DMS153 (cell line): ENCODE measurements around the gene RPTOR.

Source experiments
- DNase-seq: peaks from one replicate; lab custom pipeline; 2025; lab: John Stamatoyannopoulos, UW

The RPTOR gene

DNA sequence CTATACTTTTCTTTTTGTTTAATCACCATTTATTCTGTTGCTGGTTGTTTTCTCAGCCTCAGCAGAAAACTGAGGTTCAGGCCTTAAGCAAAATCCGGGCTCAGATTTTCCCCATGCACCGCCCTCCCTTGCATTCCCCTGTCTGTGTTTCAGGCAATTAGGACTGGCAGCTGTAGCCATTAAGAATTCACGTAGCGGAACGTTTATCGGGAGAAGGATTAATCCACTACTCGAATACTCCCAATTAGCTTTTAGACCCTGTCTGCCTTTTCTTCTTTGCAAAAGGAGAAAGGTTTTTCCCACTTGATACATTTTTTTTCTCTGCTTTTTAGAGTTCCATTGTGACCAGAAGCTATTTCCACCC lies 173.1 kb downstream of the RPTOR start:
- DNase-seq = no peak

- DNase-seq = no peak
Observed at GRCh38 chr17:80718428-80718827, 173.8 kb downstream of the RPTOR start.

DNA sequence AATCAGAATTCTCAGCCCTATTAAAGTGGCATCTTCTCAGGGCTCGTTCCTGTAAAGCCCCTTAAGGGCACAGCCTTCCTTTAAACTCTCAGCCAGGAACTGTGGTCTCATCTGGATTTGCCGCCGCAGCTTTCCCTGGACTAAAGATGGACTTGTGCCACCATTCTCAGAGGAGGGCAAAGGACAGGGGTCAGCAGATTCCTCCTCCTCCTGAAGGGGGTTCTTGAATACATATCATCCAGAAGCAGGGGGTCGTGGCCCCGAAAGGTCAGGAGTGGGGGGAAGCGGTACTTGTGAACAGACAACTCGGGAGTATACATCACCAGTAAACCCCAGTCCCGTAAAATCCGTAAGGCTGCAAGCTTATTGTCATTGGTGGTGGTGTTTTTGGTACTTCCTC lies 174.8 kb downstream of the RPTOR start:
- no peak for DNase-seq

DNA sequence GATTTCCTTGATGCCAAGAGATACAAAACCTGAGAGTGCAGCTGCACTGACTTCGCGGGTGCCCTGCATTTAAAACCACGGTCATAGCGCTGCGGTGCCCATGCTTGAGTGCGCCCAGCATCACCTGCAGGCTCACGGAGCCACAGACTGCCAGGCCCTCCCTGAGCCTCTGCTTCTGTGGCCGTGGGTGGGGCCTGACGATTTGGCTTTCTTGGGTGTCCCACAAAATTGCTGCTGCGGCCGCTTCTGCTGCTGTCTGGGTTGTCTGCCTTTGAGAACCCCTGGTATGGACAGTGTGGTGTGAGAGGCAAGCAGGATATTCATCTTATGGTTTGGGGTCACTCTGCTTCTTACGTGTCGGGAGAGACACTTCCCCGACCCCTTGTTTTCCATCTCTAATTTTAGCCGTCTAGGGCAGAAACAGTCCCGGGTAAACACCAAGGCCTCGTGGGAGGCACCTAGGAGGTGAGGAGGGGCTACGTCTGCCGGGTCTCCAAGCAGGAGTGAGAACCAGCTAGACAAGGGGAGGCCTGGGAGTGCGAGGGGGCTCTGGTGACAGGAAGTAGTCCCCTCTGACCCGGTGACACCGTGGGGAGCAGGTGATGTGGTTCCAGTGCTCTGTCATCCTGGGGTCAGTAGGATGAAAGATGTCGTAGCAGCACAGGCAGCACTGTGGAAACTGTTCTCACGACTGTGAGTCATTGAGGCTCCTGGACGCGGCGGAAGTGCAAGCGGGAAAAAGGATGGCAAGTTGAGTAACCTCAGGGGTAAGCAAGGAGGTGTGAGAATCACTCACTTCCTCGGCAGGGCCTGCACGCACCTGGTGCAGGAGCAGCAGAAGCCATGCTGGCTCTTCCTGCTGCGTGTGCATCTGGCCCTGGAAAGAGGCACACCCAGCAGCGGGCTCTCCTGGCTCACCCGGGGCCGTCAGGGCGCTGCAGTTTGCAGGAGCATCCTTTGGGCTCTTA lies 176.3 kb downstream of the RPTOR start:
- peak; percentile 52 for DNase-seq

DNA sequence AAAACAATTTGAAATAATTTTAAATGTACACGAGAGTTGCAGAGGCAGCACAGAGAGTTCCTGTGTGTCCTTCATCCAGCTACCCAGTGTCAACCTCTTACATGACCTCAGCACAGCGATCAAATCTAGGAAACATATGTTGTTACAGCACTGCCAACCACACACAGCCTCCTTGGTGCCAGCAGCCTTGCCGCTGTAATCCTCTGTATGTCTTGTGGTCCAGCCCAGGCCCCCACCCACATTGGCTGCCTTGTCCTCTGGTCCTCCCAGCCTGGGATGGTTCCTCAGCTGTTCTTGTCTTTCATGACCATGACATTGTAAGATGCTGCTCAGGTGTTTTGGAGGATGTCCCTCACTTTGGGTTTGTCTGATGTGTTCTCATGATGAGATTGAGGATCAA lies 178.0 kb downstream of the RPTOR start:
- DNase-seq = no peak

DNA sequence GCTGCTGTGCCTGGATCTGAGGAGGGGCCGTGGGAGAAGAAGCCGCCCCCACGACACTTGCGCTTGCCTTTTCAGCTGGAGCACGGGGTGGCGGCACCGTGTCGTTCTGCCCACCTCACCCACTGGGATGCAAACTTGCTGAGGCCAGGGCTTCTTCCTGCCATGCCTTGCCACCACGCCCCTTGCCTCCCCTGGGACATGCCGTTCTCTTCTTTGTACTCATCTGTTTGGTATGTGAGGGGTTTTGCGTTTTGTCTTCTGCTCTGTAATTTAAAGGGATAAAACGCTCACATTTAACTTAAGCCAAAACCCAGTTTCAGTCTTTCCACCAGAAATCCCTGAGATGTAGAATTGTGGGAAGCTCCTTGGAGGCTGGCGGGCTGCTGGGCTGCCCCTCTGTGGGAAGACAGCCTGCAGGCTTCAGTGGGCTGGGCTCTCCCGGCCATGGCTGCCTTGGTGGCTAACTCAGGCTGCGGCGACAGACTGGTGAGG lies 180.2 kb downstream of the RPTOR start:
- DNase-seq = no peak

DNA sequence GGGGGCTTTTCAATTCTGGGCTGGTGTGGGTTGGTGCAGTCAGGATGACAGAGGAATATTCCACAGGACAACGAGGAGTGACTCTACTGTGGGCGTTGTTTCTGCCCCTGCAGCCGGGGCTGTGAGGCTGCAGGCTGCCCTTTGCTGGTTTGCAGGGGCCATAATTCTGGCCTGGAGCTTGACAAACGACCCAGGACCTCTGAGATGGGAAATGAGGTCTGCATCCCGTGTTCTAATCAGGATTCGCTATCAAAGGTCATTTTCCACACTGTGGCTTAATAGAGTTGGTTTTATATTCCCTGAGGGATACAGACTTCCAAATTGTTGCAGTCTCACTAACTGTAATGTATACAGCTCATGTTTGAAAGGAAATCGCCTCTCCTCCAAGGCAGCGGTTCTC lies 180.9 kb downstream of the RPTOR start:
- DNase-seq = no peak

- no peak for DNase-seq
Observed at GRCh38 chr17:80726558-80727408, 182.1 kb downstream of the RPTOR start.

DNA sequence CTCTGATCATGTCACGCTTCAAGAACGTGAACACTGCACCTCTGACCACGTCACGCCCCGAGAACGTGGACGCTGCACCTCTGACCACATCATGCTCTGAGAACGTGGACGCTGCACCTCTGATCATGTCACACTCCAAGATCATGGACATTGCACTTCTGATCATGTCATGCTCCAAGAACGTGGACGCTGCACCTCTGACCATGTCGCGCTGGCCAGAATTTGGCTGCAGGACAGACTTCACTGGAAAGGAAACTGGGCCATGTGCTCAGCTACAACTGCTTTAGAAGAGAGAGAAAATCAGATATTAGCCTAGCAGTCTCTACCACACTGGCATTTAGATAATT lies 182.7 kb downstream of the RPTOR start:
- no peak for DNase-seq

GRCh38 chr17:80729016-80729415 lies 184.4 kb downstream of the RPTOR start:
- DNase-seq = no peak

- DNase-seq = no peak
Observed at GRCh38 chr17:80729761-80730160, 185.1 kb downstream of the RPTOR start.

- DNase-seq = no peak
Observed at GRCh38 chr17:80730739-80731138, 186.1 kb downstream of the RPTOR start.

DNA sequence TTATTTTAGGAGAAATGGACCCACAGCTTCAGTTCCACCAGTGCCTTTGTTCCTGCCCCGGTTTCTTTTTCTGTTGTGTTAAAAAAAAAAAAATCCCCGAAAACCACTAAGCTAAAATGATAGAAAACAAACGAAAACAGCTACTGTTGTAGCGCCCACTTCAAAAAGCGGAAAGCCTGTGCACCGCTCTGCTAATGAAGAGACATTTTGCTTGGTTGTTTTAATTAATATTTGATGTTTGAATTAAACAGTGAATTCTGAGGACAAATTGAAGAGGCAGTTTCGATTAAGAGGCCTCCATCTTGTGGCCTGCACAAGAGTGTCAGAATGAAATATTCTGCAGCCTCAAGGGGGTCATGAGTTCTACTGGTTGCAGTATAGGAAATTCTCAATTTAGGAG lies 186.7 kb downstream of the RPTOR start:
- DNase-seq = no peak

- no peak for DNase-seq
Observed at GRCh38 chr17:80732268-80732667, 187.6 kb downstream of the RPTOR start.

GRCh38 chr17:80737106-80738019 lies 192.7 kb downstream of the RPTOR start:
- DNase-seq = no peak

- DNase-seq = no peak
Observed at GRCh38 chr17:80738020-80738808, 193.6 kb downstream of the RPTOR start.

DNA sequence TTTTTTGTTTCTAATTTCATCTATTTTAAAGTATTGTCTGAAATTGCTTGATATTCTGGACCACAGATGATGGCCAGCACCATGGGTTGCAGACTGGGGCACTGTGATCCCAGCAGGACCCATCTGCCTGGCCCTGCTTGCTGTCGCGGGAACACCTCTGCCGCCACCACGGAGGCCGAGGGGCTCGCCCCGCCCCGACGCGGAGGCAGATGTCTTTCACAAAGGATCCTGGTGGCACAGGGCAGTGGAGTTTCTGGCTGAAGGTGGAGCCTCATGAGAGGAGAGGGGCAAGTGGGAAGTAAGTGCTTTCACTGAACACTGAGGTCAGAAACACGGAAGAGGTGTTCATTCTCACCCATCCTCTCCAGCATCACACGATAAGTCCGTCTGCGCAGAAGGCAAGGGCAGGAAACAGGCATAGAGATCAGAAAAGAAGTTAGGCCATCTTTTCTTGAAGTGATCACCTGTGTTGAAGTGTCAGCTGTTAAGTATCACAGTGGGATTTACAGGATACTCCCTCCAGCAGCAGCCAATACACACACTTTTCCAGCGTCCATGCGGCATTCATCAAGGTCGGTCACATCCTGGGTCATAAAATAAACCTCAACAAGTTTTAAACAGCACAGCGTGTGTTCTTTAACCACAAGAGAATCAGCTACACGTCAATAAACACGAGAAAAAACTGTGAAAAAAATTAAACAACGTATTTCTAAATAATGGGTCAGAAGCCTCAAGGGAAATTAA lies 194.5 kb downstream of the RPTOR start:
- peak; percentile 44 for DNase-seq

DNA sequence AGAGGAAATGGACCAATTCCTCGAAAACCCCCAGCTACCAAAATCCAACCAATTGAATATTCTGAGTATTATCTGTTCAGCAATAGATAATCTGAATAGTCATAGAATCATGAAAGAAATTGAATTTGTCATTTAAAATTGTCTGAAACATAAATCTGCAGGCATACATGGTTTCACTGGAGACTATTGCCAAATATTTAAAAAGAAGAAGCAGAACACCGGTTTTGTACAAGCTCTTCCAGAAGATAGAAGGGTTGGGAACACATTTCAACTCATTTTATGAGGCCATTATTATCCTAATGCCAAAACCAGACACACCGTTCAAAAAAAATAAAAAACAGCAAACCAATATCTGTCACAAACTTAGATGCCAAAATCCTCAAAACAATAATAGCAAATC lies 195.5 kb downstream of the RPTOR start:
- no peak for DNase-seq

DNA sequence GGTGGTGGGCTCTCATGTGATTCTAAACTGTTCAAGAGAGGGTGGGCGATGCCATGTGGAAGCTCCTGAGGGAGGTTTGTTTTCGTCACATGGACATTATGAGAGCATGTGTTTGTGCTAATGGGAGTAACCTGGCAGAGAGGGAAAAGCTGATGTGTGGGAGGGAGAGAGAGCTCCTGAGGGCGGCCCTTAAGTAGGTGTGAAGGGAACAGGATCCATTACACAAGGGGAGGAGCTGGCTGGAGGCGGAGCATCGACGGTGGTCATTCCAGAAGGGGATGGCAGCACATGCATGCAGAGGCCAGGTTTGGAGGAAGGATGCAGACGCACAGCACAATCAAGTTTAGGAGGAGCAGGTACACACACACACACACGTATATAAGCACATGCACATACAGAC lies 197.5 kb downstream of the RPTOR start:
- DNase-seq = no peak

GRCh38 chr17:80742581-80743180 lies 198.0 kb downstream of the RPTOR start:
- DNase-seq = no peak
